Measurements from ENCODE around the gene ABAT.

DNA sequence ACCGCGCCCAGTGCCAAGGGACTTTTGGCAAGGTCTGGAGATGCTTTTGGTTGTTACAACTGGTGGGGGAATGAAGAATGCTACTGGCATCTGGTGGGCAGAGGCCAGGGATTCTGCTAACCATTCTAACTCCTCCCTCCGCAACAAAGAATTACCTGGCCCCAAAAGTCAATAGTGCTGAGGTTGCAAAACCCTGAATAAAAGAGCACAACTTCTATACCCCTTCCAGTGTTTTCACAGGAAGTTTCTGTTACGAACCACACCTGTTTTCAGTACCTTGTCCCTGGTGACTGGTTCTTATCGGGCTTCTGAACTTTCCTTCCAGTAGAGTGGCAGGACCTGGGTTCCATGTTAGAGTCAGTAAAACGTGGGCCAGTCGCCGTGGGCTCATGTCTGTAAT is 17.3 kb downstream of the ABAT start:
- TF ChIP-seq, protein P1, sequence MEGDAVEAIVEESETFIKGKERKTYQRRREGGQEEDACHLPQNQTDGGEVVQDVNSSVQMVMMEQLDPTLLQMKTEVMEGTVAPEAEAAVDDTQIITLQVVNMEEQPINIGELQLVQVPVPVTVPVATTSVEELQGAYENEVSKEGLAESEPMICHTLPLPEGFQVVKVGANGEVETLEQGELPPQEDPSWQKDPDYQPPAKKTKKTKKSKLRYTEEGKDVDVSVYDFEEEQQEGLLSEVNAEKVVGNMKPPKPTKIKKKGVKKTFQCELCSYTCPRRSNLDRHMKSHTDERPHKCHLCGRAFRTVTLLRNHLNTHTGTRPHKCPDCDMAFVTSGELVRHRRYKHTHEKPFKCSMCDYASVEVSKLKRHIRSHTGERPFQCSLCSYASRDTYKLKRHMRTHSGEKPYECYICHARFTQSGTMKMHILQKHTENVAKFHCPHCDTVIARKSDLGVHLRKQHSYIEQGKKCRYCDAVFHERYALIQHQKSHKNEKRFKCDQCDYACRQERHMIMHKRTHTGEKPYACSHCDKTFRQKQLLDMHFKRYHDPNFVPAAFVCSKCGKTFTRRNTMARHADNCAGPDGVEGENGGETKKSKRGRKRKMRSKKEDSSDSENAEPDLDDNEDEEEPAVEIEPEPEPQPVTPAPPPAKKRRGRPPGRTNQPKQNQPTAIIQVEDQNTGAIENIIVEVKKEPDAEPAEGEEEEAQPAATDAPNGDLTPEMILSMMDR (IDR thresholded peaks at IDR 0.05) = no peak
- no peak for TF ChIP-seq POLR2A (IDR thresholded peaks at IDR 0.05)
